NCI-H128 (cell line): Measurements from ENCODE around the gene EML3.
"Not testable (repeated sequence)": the region's sequence is repeated elsewhere in the genome, so short reads cannot be mapped to it uniquely, and the experiment has no call there.

Experiments
- DNase-seq: peaks from one replicate; lab custom pipeline; 2025; ENCODE audit not compliant: unreplicated experiment; lab: John Stamatoyannopoulos, UW

EML3 gene

DNA sequence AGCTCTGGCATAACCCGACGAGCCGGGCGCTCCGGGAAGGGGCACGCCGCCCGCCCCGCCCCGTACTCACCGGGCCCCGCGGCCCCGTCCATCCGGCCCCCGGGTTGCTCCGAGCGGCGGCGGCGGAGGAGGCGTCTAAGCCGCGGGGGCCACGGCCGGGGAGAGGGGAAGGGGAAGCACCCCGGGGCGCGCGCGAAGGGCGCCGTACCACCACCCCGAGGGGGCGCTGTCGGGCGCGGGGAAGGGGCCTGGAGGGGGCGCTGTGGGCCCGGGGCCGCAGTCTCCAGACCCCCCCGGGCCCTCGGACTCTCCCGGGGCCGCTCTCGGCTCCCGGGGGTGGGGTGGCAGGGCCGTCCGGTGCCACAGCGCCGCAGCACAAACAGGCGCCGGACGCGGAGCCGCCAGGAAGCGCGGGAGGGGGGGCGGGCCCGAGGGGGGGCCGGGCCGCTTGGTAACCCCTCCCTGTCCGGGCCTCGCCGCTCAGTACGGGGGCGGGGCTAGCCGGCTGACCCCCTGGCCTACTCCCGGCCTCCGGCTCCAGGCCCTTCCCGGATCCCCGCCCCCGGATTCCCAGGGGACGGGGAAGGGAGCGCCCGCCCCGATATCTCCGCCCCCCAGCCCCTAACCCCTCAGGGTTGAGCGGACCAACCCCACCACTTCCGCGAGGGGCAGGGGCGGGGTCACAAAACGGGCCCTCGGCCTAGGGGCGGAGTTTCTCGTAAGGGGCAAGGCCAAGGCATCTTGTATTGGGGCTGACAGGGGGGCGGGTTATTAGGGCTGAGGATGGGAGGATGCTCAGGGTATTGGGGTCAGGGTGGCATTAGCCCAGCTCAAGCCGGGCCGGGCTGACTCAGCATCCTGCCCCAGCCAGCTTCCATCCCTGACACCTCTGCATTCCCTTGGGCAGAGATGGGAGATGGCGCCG is at the start of gene EML3, which contains the start of gene ROM1:
Gene EML3 (minus strand): TSS at position 410 of the 925 bp plus-strand sequence. CDS start 318 bp downstream, at position 92.
Gene ROM1 (plus strand): TSS at position 892 of the 925 bp plus-strand sequence. CDS start 25 bp downstream, at position 917.
- peak; percentile 46 for DNase-seq

DNA sequence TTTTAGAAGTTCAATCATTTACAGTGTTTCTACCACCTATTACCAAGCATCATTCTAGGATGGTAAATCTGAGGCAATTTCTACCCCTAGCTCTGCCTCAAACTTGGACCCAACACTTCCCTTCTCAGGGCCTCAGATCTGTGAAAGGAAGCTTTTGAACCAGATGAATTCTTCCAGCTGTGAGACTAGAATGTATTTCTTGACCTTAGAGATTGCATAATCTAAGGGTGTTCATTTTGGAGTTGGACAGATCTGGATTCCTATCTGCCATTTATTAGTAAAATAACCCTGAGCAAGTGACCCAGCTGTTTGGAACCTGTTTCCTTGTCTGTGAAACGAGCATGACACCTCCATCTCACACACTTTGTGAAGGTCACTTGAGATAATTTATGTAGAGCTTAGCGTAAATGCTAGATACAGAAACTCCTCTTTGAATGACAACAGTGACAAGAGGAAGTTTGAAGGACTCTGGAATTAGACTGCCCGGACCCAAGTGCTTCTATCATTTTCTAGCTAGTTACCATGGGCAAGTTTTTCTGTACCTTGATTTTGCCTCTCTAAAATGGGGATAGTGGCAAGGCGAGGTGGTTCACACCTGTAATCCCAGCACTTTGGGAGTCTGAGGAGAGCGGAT is 44.3 kb upstream of the EML3 start:
- no peak for DNase-seq

GRCh38 chr11:62654297-62654696 is 41.7 kb upstream of the EML3 start:
- no peak for DNase-seq

- no peak for DNase-seq
Observed at GRCh38 chr11:62652161-62653006, 39.8 kb upstream of the EML3 start.

GRCh38 chr11:62650283-62650682 is 37.7 kb upstream of the EML3 start:
- not testable (repeated sequence) for DNase-seq

DNA sequence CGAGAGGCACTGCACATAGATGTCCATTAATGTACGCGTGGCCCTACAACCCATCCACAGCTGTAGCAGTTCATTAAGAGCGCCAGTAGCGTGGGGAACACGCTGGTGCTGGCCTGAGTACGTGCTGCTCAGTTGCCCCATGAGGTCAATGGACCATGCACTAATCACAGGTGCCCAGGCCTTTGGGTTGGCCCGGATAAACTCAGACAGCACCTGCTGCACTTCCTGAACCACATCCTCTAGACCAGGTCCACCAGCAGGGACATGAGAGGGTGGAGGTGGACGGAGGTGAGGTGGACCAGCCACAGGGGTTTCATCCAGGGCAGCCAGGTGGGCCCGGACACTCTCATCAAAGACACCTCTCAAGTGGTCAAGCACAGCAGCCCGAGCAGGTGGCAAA is 36.9 kb upstream of the EML3 start:
- no peak for DNase-seq

DNA sequence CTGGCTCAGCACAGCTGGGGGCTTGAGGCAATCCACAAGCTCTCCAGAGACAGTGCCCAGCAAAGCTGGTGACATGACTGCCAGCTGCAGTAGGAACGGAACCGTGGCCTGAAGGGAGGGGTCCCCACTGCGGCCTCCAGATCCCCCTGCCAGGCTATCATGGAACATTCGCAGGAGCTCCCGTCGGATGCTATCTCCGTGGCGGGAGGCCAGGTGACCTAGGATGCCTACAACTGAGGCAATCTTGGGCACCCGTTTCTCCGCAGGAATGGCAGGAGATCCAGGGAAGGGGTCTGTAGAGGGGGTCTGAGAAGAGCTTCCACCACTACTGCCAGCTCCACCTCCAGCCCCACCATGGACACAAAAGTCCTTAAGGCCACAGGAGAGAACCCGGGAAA is 36.4 kb upstream of the EML3 start:
- no peak for DNase-seq

GRCh38 chr11:62648185-62648966 is 35.8 kb upstream of the EML3 start:
- no peak for DNase-seq

- DNase-seq = no peak
Observed at GRCh38 chr11:62647609-62648005, 35.0 kb upstream of the EML3 start.

DNA sequence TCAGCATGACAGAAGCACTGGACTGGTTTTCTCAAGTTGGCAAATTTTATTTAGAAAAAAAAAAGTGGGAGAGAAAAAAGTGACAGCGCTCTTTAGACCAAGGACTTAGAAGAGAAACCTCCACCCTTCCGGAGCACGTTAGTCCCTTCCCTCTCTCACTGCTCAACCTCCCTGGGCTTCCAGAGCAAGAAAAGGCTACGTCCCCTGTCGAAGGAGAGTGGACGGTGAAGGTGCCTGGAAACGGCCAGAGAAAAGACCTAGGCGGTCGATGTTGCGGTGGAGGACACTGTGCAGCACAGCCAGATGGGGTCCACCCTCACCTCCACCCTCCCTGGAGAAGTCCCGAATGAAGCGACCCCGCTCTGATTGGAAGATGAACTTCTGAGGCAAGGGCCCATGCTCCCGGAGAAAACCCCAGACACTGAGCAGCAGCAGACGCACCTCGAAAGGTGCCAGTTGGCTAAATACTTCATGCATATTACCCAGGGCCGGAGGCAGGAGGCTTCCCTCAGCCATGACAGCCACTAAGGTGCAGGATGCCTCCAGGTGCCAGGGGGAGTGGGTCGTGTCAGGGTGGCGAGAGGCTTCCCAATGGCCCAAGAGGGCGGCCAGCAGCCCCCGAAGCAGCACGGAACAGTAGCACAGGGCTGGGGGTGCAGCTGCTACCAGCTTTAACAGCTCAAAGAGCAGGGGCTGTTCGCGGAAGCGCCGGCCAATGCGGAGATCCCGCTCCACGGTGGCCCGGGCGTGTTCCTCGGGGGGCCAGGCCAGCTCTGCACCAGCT is 34.4 kb upstream of the EML3 start:
- no peak for DNase-seq

DNA sequence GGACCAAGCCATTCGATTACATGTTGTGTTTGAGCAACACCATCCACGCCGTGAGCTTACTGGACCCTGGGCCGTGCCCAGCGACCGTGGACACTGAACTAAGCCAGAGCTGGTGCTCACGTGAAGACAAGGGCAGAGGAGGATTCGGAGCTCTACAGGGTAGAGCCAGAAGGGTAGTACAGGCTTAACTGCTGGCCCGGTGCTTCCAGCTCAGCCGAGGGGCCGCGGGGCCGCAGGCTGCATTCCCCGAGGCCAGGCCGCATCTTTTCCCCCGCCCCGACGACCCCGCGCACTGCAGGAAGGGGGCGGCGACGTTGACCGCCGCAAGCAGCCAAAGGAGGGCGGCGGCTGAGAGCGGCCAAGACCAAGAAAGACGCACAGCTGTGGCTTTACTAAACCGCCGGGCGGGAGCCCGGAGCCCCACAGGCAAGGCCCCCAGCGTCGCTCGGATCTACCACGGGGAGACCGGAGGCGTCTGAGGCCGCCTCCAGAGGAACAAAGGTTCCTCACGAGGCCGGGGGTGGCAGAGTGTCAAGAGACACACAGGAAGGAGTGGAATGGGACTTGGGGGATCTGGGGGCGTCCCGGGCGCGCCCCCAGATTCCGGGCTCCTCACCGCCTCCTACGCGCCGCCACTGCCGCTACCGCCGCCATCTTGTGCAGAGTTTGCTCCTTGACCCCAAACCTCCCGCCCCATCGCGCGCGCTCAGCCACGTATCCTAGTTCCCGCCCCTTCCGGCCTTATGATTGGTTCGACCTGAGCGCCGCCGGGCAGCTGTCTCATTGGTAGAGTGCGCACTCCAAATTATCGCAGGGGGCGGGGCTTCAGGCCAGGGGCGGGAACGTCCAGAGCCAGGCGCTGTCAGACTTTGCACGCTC is 33.6 kb upstream of the EML3 start, which contains the start of gene GANAB:
Gene GANAB (minus strand): TSS at position 668 of the 879 bp plus-strand sequence. CDS start 14 bp downstream, at position 654.
- peak; percentile 98 for DNase-seq

DNA sequence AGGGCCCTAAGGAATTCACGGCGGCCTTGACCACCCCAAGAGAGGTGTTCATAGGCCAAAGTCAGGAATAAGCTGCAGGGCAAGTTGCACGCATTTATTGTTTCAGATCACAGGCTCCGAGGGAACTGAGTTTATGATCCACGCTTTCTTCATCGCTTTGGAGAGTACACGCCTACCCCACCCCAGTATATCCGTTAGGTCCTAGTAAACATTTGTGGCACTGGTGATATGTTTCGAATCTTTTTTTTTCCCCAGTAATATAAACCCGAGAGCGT is 33.0 kb upstream of the EML3 start:
- DNase-seq = no peak

DNA sequence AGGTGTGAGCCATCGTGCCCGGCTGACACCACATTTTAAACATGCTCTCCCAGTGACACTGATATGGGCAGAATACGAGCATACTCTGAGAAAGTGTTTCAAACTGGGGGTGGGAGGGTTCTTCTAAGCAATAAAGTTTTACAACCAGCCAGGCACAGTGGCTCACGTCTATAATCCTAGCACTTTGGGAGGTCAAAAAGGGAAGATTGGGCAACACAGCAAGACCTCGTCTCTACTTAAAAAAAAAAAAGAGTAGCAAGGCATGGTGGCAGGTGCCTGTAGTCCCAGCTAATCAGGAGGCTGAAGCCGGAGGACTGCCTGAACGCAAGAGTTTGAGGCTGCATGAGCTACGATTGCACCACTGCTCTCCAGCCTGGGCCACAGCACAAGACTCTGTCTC is 31.6 kb upstream of the EML3 start:
- DNase-seq = no peak

DNA sequence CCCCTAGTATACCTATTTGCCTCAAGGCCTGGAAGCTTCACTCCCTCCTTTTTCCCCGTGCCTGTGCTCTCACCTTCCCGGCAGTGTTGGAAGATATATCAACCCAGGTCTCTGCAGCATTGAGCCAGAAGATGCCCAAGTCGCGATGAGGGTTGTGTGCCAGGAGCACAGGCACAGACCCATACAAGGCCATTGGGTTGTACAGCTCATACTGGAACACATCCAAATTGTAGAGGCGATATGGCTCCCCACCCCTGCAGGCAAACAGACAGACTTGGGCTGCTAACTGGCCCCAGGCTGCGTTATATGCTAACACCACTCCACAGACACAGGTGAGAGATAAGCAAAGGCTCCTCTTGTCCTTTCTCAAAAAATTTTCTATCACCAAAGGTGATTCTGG is 19.9 kb upstream of the EML3 start:
- DNase-seq = no peak

- DNase-seq = no peak
Observed at GRCh38 chr11:62627713-62628112, 15.1 kb upstream of the EML3 start.

GRCh38 chr11:62622476-62623089 is 10.0 kb upstream of the EML3 start:
- no peak for DNase-seq

- peak; percentile 95 for DNase-seq
Observed at GRCh38 chr11:62621567-62622470, 9.2 kb upstream of the EML3 start, which contains the start of gene B3GAT3. Gene B3GAT3, minus strand, starts transcription at chr11:62621986. Its CDS starts 39 bp downstream, at chr11:62621947.
